ENCODE data around the gene CHADL.
"Not testable (repeated sequence)": the region's sequence is repeated elsewhere in the genome, so short reads cannot be mapped to it uniquely, and the experiment has no call there.

CHADL gene

GRCh38 chr22:41181349-41182241 lies 59.1 kb downstream of the CHADL start:
- DNase-seq: no peak

- DNase-seq: no peak
Measured at GRCh38 chr22:41180926-41181325, 59.8 kb downstream of the CHADL start.

GRCh38 chr22:41180362-41180761 lies 60.4 kb downstream of the CHADL start:
- not testable (repeated sequence) for DNase-seq
